MCF 10A (cell line): ENCODE measurements around the gene PIAS3. TPM values are rescaled to one million over a fixed set of nuclear protein-coding genes. Genes with fewer than 3 reads are reported as not detected.

Experiments used
- BruUV-seq: library from RNA; stranded (reverse); fragments of 400-500 nt; replicated peaks from 2 replicates; lab custom pipeline; 2021; lab: Mats Ljungman, UMichigan
- CTCF ChIA-PET: fragments of 300-600 bp; sonication (Branson Sonifier 250); formaldehyde crosslinking; extraction: SDS; loops from one replicate; lab custom pipeline; 2021; ENCODE audit warnings: antibody characterized with exemption, inconsistent platforms; lab: Yijun Ruan, JAX
- POLR2A ChIA-PET: fragments of 300-600, 350-650 bp; sonication (Branson Sonifier 250); formaldehyde crosslinking; extraction: SDS; loops from one replicate; lab custom pipeline; 2020; ENCODE audit warnings: antibody characterized with exemption, inconsistent platforms; lab: Yijun Ruan, JAX
- DNase-seq: peaks from one replicate; pipeline ENCODE4 v3.0.0-alpha.2; 2018; ENCODE audit not compliant: unreplicated experiment
- H3K27ac Mint-ChIP-seq: one replicate; pipeline ENCODE4 v1.8.0; 2022; ENCODE audit warnings: mild to moderate bottlenecking, low read depth, mixed read lengths; ENCODE audit not compliant: unreplicated experiment
- H3K27me3 Mint-ChIP-seq: one replicate; pipeline ENCODE4 v1.8.0; 2022; ENCODE audit warnings: mixed read lengths; ENCODE audit not compliant: insufficient read depth, unreplicated experiment
- H3K36me3 Mint-ChIP-seq: one replicate; pipeline ENCODE4 v1.8.0; 2022; ENCODE audit warnings: mild to moderate bottlenecking, moderate library complexity, mixed read lengths; ENCODE audit not compliant: insufficient read depth, unreplicated experiment
- H3K4me1 Mint-ChIP-seq: one replicate; pipeline ENCODE4 v1.8.0; 2022; ENCODE audit warnings: mixed read lengths; ENCODE audit not compliant: insufficient read depth, unreplicated experiment
- H3K4me3 Mint-ChIP-seq: one replicate; pipeline ENCODE4 v1.8.0; 2022; ENCODE audit warnings: mild to moderate bottlenecking, moderate library complexity, mixed read lengths; ENCODE audit not compliant: unreplicated experiment
- H3K9me3 Mint-ChIP-seq: one replicate; pipeline ENCODE4 v1.8.0; 2022; ENCODE audit warnings: mixed read lengths; ENCODE audit not compliant: unreplicated experiment
- CTCF ChIP-seq: fragments of 200-600 bp; IDR thresholded peaks from one replicate; pipeline ENCODE4 v1.8.0; 2022; ENCODE audit warnings: antibody characterized with exemption, mild to moderate bottlenecking; ENCODE audit not compliant: unreplicated experiment
- intact Hi-C: fragments of 100-400 bp; cut with micrococcal nuclease; formaldehyde crosslinking; loops from 2 replicates; pipeline ENCODE4 v1.14.1; 2022
- total RNA-seq: library from RNA; stranded (reverse); gene quantifications from 2 replicates; pipeline ENCODE4 v1.2.3, GENCODE V29; 2022

The PIAS3 gene
- total RNA-seq, 1 experiment from 2014 or later = 34.3 TPM

DNA sequence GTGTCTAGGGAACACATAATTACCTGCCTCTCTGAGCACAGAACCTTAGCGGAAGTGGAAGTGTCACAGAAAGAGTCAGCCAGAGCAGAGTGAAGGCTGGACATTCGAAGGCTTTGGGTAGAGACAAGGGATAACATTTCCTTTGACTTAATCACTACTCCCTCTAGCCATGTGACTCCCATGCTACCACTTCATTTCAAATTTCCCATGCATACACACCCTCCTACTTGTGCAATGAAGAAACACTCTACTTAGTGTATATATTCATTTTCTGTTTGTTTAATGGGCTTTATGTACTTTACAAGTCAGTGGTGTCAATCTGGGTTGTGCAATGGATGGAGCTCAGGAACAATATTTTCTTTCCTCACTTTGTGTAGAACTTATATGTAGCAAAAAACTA, 19.8 kb upstream of the PIAS3 start:
- Mint-ChIP-seq H3K27me3 (no peaks in the 10 kb centered on the region), H3K36me3 (no peaks in the 10 kb centered on the region), H3K9me3 (no peaks in the 10 kb centered on the region), H3K4me1 (peaks cover 26% of the 10 kb centered on the region), H3K27ac (peak overlapping the region; percentile 50), H3K4me3 (no peak overlapping the region)
- CTCF ChIA-PET = interaction anchor here (0.7 to 7.2 kb wide), 7 partner anchors 13 to 98 kb away, joined by 3 to 98 read pairs (median 9); partner anchors contain the start of genes ITGA10, NUDT17 and PIAS3
- TF ChIP-seq CTCF = no peak
- BruUV-seq = no TSS peak
- peak; percentile 64 for DNase-seq
- POLR2A ChIA-PET = interaction anchor here (1.1 to 3.7 kb wide), 5 partner anchors 13 to 55 kb away, joined by 3 to 39 read pairs (median 8); partner anchors contain the start of genes PIAS3, POLR3C, RBM8A and RNF115
- intact Hi-C loops = no loop called here

DNA sequence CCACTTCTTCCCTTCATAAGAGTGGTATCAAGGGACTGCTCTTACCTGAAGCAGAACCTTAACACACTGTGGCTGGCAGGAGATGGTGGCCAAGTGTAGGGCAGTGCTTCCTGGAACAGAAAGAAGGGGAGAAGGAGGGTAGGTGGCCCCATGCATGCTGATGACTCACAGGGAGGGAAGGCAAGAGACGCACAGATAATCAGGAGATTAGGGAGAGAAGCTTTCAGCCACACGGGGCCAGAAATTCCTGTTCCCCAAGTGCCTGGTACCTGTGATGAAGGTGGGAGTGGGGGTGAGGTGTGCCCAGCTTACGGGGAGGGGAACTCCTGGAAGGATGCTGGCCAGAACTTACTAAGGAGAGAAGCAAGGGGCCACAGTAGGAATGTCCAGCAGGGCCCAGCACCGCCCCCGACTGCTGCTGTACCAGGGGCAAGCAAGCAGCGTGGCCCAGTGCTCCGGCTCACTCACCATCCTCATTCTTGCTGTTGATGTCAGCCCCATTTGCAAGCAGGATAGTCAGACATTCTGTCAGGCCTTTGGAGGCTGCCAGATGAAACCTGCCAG, 19.1 kb upstream of the PIAS3 start:
- Mint-ChIP-seq H3K4me3 (no peak overlapping the region), H3K4me1 (peaks cover 26% of the 10 kb centered on the region), H3K9me3 (no peaks in the 10 kb centered on the region), H3K27me3 (no peaks in the 10 kb centered on the region), H3K36me3 (no peaks in the 10 kb centered on the region), H3K27ac (no peak overlapping the region)
- POLR2A ChIA-PET = interaction anchor here (1.1 to 3.7 kb wide), 4 partner anchors 14 to 50 kb away, joined by 3 to 39 read pairs (median 13); partner anchors contain the start of genes PIAS3 and RBM8A
- intact Hi-C loops = no loop called here
- peak; percentile 30 for DNase-seq
- BruUV-seq = no TSS peak
- TF ChIP-seq CTCF = no peak
- CTCF ChIA-PET = interaction anchor here (1.9 to 7.2 kb wide), 4 partner anchors 14 to 32 kb away, joined by 9 to 98 read pairs (median 36); partner anchors contain the start of genes ITGA10, NUDT17 and PIAS3

GRCh38 chr1:145874646-145875045, 15.8 kb upstream of the PIAS3 start:
- BruUV-seq = no TSS peak
- intact Hi-C loops = no loop called here
- POLR2A ChIA-PET = interaction anchor here (0.5 kb wide), 1 partner anchor 35 kb away, joined by 3 read pairs; no protein-coding TSS in a partner anchor

More at GRCh38 chr1:145874646-145875045, 15.8 kb upstream of the PIAS3 start:
- H3K4me3 Mint-ChIP-seq = no peak overlapping the region
- CTCF ChIA-PET = interaction anchor here (1.2 to 4.5 kb wide), 3 partner anchors 15 to 29 kb away, joined by 4 to 19 read pairs (median 6); partner anchors contain the start of gene NUDT17
- DNase-seq = no peak
- no peaks in the 10 kb centered on the region for H3K36me3 Mint-ChIP-seq
- H3K4me1 Mint-ChIP-seq = peaks cover 16% of the 10 kb centered on the region
- TF ChIP-seq CTCF = no peak
- H3K27ac Mint-ChIP-seq = no peak overlapping the region
- peaks cover 7% of the 10 kb centered on the region for H3K27me3 Mint-ChIP-seq
- H3K9me3 Mint-ChIP-seq = no peaks in the 10 kb centered on the region
